ENCODE results near the gene CARS1. TPM values are rescaled to one million over a fixed set of nuclear protein-coding genes. Genes with fewer than 3 reads are reported as not detected.

The CARS1 gene
- total and polyA plus RNA-seq, 5 donors from 2014 or later: 39.6 to 58.0 (median 42.9) TPM

- Histone ChIP-seq H3K4me1 (ENCODE audit: control insufficient read depth, insufficient read depth, low read length, poor library complexity, severe bottlenecking) (peaks cover 37% of the 10 kb centered on the region), H3K27me3 (ENCODE audit: control insufficient read depth, insufficient read depth, low read length) (no peaks in the 10 kb centered on the region), H3K9me3 (ENCODE audit: control insufficient read depth in 2 of 2, low read length in 2 of 2) (no peaks in the 10 kb centered on the region), H3K36me3 (ENCODE audit: control insufficient read depth, insufficient read depth, low read length) (peaks cover 18% of the 10 kb centered on the region), H3K4me3 (ENCODE audit: low read depth, low read length) (no peak overlapping the region), H3K27ac (ENCODE audit: insufficient read depth, low read length, poor library complexity, severe bottlenecking) (no peak overlapping the region)
- Mint-ChIP-seq H3K27me3 (no peaks in the 10 kb centered on the region), H3K9me3 (no peaks in the 10 kb centered on the region), H3K4me1 (peaks cover 0 to 67% (median 37%) of the 10 kb centered on the region in 4 donors), H3K4me3 (no peak overlapping the region), H3K27ac (no peak overlapping the region), H3K36me3 (peaks cover 15% of the 10 kb centered on the region)
- ATAC-seq (ENCODE audit: low read depth in 2 of 2) (no peak), DNase-seq (no peak)
These were observed 5.1 kb downstream of the CARS1 start for GRCh38 chr11:3052109-3052479.

GRCh38 chr11:3051196-3052108 is 5.8 kb downstream of the CARS1 start:
- DNase-seq (no peak), ATAC-seq (ENCODE audit: low read depth in 2 of 2) (no peak)
- Histone ChIP-seq H3K9me3 (ENCODE audit: control insufficient read depth in 2 of 2, low read length in 2 of 2) (no peaks in the 10 kb centered on the region), H3K36me3 (ENCODE audit: control insufficient read depth, insufficient read depth, low read length) (peaks cover 18% of the 10 kb centered on the region), H3K4me1 (ENCODE audit: control insufficient read depth, insufficient read depth, low read length, poor library complexity, severe bottlenecking) (peaks cover 31% of the 10 kb centered on the region), H3K27ac (ENCODE audit: insufficient read depth, low read length, poor library complexity, severe bottlenecking) (no peak overlapping the region), H3K4me3 (ENCODE audit: low read depth, low read length) (no peak overlapping the region), H3K27me3 (ENCODE audit: control insufficient read depth, insufficient read depth, low read length) (no peaks in the 10 kb centered on the region)
- Mint-ChIP-seq H3K4me1 (peaks cover 0 to 66% (median 36%) of the 10 kb centered on the region in 4 donors), H3K9me3 (no peaks in the 10 kb centered on the region), H3K4me3 (peak overlapping the region in 1 of 4 donors; percentile 27), H3K27ac (peak overlapping the region in 2 of 3 donors; percentile 35 to 94), H3K27me3 (no peaks in the 10 kb centered on the region), H3K36me3 (peaks cover 15% of the 10 kb centered on the region)

GRCh38 chr11:3050386-3051195 is 6.6 kb downstream of the CARS1 start:
- H3K9me3 ChIP-seq (ENCODE audit: control insufficient read depth in 2 of 2, low read length in 2 of 2): no peaks in the 10 kb centered on the region
- peak overlapping the region; percentile 81 for H3K27ac ChIP-seq (ENCODE audit: insufficient read depth, low read length, poor library complexity, severe bottlenecking)
- DNase-seq: no peak
- H3K4me3 ChIP-seq (ENCODE audit: low read depth, low read length): no peak overlapping the region
- H3K4me1 ChIP-seq (ENCODE audit: control insufficient read depth, insufficient read depth, low read length, poor library complexity, severe bottlenecking): peaks cover 23% of the 10 kb centered on the region
- Mint-ChIP-seq H3K9me3 (no peaks in the 10 kb centered on the region), H3K4me1 (peaks cover 0 to 58% (median 28%) of the 10 kb centered on the region in 4 donors), H3K4me3 (peak overlapping the region; percentile 27 to 87 (median 48)), H3K27ac (peak overlapping the region; percentile 48 to 94 (median 77)), H3K27me3 (no peaks in the 10 kb centered on the region), H3K36me3 (peaks cover 15% of the 10 kb centered on the region)
- H3K36me3 ChIP-seq (ENCODE audit: control insufficient read depth, insufficient read depth, low read length): peaks cover 24% of the 10 kb centered on the region
- H3K27me3 ChIP-seq (ENCODE audit: control insufficient read depth, insufficient read depth, low read length): no peaks in the 10 kb centered on the region
- no peak for ATAC-seq (ENCODE audit: low read depth in 2 of 2)

- DNase-seq (peak; percentile 60 to 80 (median 65)), ATAC-seq (ENCODE audit: low read depth in 2 of 2) (peak; percentile 95 to 96)
- H3K27me3 ChIP-seq (ENCODE audit: control insufficient read depth, insufficient read depth, low read length): no peaks in the 10 kb centered on the region
- Mint-ChIP-seq H3K36me3 (peaks cover 12% of the 10 kb centered on the region), H3K4me1 (peaks cover 0 to 51% (median 23%) of the 10 kb centered on the region in 4 donors), H3K4me3 (peak overlapping the region in 3 of 4 donors; percentile 41 to 87 (median 56)), H3K27me3 (no peaks in the 10 kb centered on the region), H3K9me3 (no peaks in the 10 kb centered on the region), H3K27ac (peak overlapping the region in 2 of 3 donors; percentile 77 to 94)
- H3K27ac ChIP-seq (ENCODE audit: insufficient read depth, low read length, poor library complexity, severe bottlenecking): peak overlapping the region; percentile 81
- H3K4me3 ChIP-seq (ENCODE audit: low read depth, low read length): no peak overlapping the region
- H3K4me1 ChIP-seq (ENCODE audit: control insufficient read depth, insufficient read depth, low read length, poor library complexity, severe bottlenecking): peaks cover 19% of the 10 kb centered on the region
- H3K9me3 ChIP-seq (ENCODE audit: control insufficient read depth in 2 of 2, low read length in 2 of 2): no peaks in the 10 kb centered on the region
- H3K36me3 ChIP-seq (ENCODE audit: control insufficient read depth, insufficient read depth, low read length): peaks cover 30% of the 10 kb centered on the region
These were observed 7.6 kb downstream of the CARS1 start for GRCh38 chr11:3049430-3050243.

GRCh38 chr11:3047637-3048036 is 9.6 kb downstream of the CARS1 start:
- Histone ChIP-seq H3K27me3 (ENCODE audit: control insufficient read depth, insufficient read depth, low read length) (no peaks in the 10 kb centered on the region), H3K36me3 (ENCODE audit: control insufficient read depth, insufficient read depth, low read length) (peaks cover 25% of the 10 kb centered on the region), H3K27ac (ENCODE audit: insufficient read depth, low read length, poor library complexity, severe bottlenecking) (no peak overlapping the region), H3K9me3 (ENCODE audit: control insufficient read depth in 2 of 2, low read length in 2 of 2) (no peaks in the 10 kb centered on the region), H3K4me3 (ENCODE audit: low read depth, low read length) (no peak overlapping the region), H3K4me1 (ENCODE audit: control insufficient read depth, insufficient read depth, low read length, poor library complexity, severe bottlenecking) (peaks cover 19% of the 10 kb centered on the region)
- Mint-ChIP-seq H3K4me1 (peaks cover 0 to 40% (median 18%) of the 10 kb centered on the region in 4 donors), H3K4me3 (peak overlapping the region in 1 of 4 donors; percentile 27), H3K36me3 (peaks cover 6% of the 10 kb centered on the region), H3K27ac (no peak overlapping the region), H3K27me3 (no peaks in the 10 kb centered on the region), H3K9me3 (no peaks in the 10 kb centered on the region)
- DNase-seq (no peak), ATAC-seq (ENCODE audit: low read depth in 2 of 2) (no peak)

- peaks cover 25% of the 10 kb centered on the region for H3K36me3 ChIP-seq (ENCODE audit: control insufficient read depth, insufficient read depth, low read length)
- Mint-ChIP-seq H3K36me3 (peaks cover 6% of the 10 kb centered on the region), H3K4me3 (no peak overlapping the region), H3K9me3 (no peaks in the 10 kb centered on the region), H3K27me3 (no peaks in the 10 kb centered on the region), H3K27ac (peak overlapping the region in 1 of 3 donors; percentile 60), H3K4me1 (peaks cover 0 to 34% (median 16%) of the 10 kb centered on the region in 4 donors)
- DNase-seq (no peak), ATAC-seq (ENCODE audit: low read depth in 2 of 2) (no peak)
- H3K4me1 ChIP-seq (ENCODE audit: control insufficient read depth, insufficient read depth, low read length, poor library complexity, severe bottlenecking): peaks cover 19% of the 10 kb centered on the region
- H3K27me3 ChIP-seq (ENCODE audit: control insufficient read depth, insufficient read depth, low read length): no peaks in the 10 kb centered on the region
- no peaks in the 10 kb centered on the region for H3K9me3 ChIP-seq (ENCODE audit: control insufficient read depth in 2 of 2, low read length in 2 of 2)
- no peak overlapping the region for H3K27ac ChIP-seq (ENCODE audit: insufficient read depth, low read length, poor library complexity, severe bottlenecking)
- no peak overlapping the region for H3K4me3 ChIP-seq (ENCODE audit: low read depth, low read length)
These were observed 10.6 kb downstream of the CARS1 start for GRCh38 chr11:3046641-3047040.

- DNase-seq (no peak), ATAC-seq (ENCODE audit: low read depth in 2 of 2) (no peak)
- Mint-ChIP-seq H3K9me3 (no peaks in the 10 kb centered on the region), H3K4me3 (no peak overlapping the region), H3K4me1 (peaks cover 0 to 30% (median 16%) of the 10 kb centered on the region in 4 donors), H3K27me3 (no peaks in the 10 kb centered on the region), H3K27ac (peak overlapping the region in 2 of 3 donors; percentile 46 to 60), H3K36me3 (peaks cover 6% of the 10 kb centered on the region)
- Histone ChIP-seq H3K9me3 (ENCODE audit: control insufficient read depth in 2 of 2, low read length in 2 of 2) (no peaks in the 10 kb centered on the region), H3K27me3 (ENCODE audit: control insufficient read depth, insufficient read depth, low read length) (no peaks in the 10 kb centered on the region), H3K4me1 (ENCODE audit: control insufficient read depth, insufficient read depth, low read length, poor library complexity, severe bottlenecking) (peaks cover 18% of the 10 kb centered on the region), H3K27ac (ENCODE audit: insufficient read depth, low read length, poor library complexity, severe bottlenecking) (no peak overlapping the region), H3K4me3 (ENCODE audit: low read depth, low read length) (no peak overlapping the region), H3K36me3 (ENCODE audit: control insufficient read depth, insufficient read depth, low read length) (peaks cover 25% of the 10 kb centered on the region)
These were observed 11.0 kb downstream of the CARS1 start for GRCh38 chr11:3046190-3046589.
